H1 (cell line): ENCODE measurements around the gene R3HDM2. TPM values are rescaled to one million over a fixed set of nuclear protein-coding genes. Genes with fewer than 3 reads are reported as not detected.
A peak's percentile ranks its signal among the peaks of the same experiment; 100 is the strongest.

Experiments
- ATF2 ChIP-seq: IDR thresholded peaks from 2 replicates; pipeline ENCODE4 v1.6.1; 2012; ENCODE audit warnings: low read length, inconsistent platforms
- BCL11A ChIP-seq, 2 experiments: IDR thresholded peaks; one replicate each; pipeline ENCODE4 v1.6.1; 2011; ENCODE audit warnings: low read depth in 2 of 2, low read length in 2 of 2, mild to moderate bottlenecking in 2 of 2
- BRCA1 ChIP-seq: IDR thresholded peaks from 2 replicates; pipeline ENCODE4 v1.6.1; 2012; ENCODE audit warnings: low read depth, low read length, improper control_type of control experiment
- CEBPB ChIP-seq: IDR thresholded peaks from 2 replicates; pipeline ENCODE4 v1.6.1; 2012; ENCODE audit warnings: low read depth, low read length
- CREB1 ChIP-seq: IDR thresholded peaks from 2 replicates; pipeline ENCODE4 v1.6.1; 2012; ENCODE audit warnings: inconsistent platforms
- EGR1 ChIP-seq: IDR thresholded peaks from 2 replicates; pipeline ENCODE4 v1.6.1; 2011; ENCODE audit warnings: low read depth, low read length, borderline replicate concordance
- EP300 ChIP-seq, 2 experiments: IDR thresholded peaks; 1 replicate in 1 of 2; 2 replicates in 1 of 2; pipeline ENCODE4 v1.6.1; 2011 to 2012; ENCODE audit warnings: low read depth in 2 of 2, low read length in 2 of 2, mild to moderate bottlenecking in 2 of 2, borderline replicate concordance in 1 of 2, inconsistent platforms in 1 of 2, moderate library complexity in 1 of 2
- MAX ChIP-seq: IDR thresholded peaks from 2 replicates; pipeline ENCODE4 v1.6.1; 2012; ENCODE audit warnings: inconsistent platforms
- NANOG ChIP-seq: IDR thresholded peaks from 2 replicates; pipeline ENCODE4 v1.6.1; 2011; ENCODE audit warnings: low read length, low read depth, mild to moderate bottlenecking, inconsistent platforms; ENCODE audit not compliant: insufficient read depth, poor library complexity, severe bottlenecking
- PHF8 ChIP-seq: fragments of 200-600 bp; sonication (generic); conservative IDR thresholded peaks from 2 replicates; pipeline ENCODE4 v1.7.1; 2012; ENCODE audit warnings: low read depth, mild to moderate bottlenecking, inconsistent platforms, low read length, moderate library complexity
- POLR2AphosphoS5 ChIP-seq: IDR thresholded peaks from 2 replicates; pipeline ENCODE4 v1.6.1; 2011; ENCODE audit warnings: low read depth, low read length
- RAD21 ChIP-seq, 2 experiments: IDR thresholded peaks in 1 of 2; conservative IDR thresholded peaks in 1 of 2; 2 replicates each; pipeline ENCODE4 v1.6.1; 2011; ENCODE audit warnings: low read depth in 2 of 2, low read length in 2 of 2, improper control_type of control experiment in 1 of 2, inconsistent platforms in 1 of 2, mild to moderate bottlenecking in 1 of 2, moderate library complexity in 1 of 2
- TAF1 ChIP-seq: IDR thresholded peaks from 2 replicates; pipeline ENCODE4 v1.6.1; 2011; ENCODE audit warnings: mild to moderate bottlenecking, low read depth, low read length
- TBP ChIP-seq: IDR thresholded peaks from 2 replicates; pipeline ENCODE4 v1.6.1; 2011; ENCODE audit warnings: low read depth, low read length, improper control_type of control experiment
- TEAD4 ChIP-seq: IDR thresholded peaks from 2 replicates; pipeline ENCODE4 v1.6.1; 2012; ENCODE audit warnings: low read depth, low read length, inconsistent platforms, mixed read lengths
- polyA plus RNA-seq, 7 experiments: library from polyadenylated mRNA; depleted of rRNA in 3 of 7; stranded (reverse) in 5 of 7; unstranded in 2 of 7; fragments of >200 nt in 5 of 7; fragments of 200-250 nt in 2 of 7; gene quantifications; 1 replicate in 5 of 7; 2 replicates in 1 of 7; 4 replicates in 1 of 7; pipeline versions ENCODE4 v1.2.1 to v1.2.3, GENCODE V29; 2011 to 2013; ENCODE audit warnings: missing spikeins in 2 of 7, mixed read lengths in 2 of 7
- total RNA-seq: library from RNA; stranded (reverse); fragmentation: NEBNext Ultra II Directional; extraction: Animal tissue kit (Norgen Biotek cat#: 25700); gene quantifications from 2 replicates; pipeline ENCODE4 v1.2.1, GENCODE V29; 2021

R3HDM2 gene
- total and polyA plus RNA-seq, 2 of the 8 experiments (the other 6 are each of a cell fraction or from before 2014, with no cell fraction given) = 25.6 to 27.0 TPM

GRCh38 chr12:57459055-57459749 is 28.4 kb upstream of the R3HDM2 start (continued):
- TF ChIP-seq POLR2AphosphoS5 = peak; percentile 84
- peak; percentile 75; the same call in 1 of the 2 replicates for TF ChIP-seq ATF2
- no peak for TF ChIP-seq CEBPB
- peak; percentile 19 for TF ChIP-seq NANOG
- TF ChIP-seq BCL11A (IDR thresholded peaks at IDR 0.05; ENCODE audit: low read depth in 2 of 2, low read length in 2 of 2) = no peak
- TF ChIP-seq EP300 (IDR thresholded peaks at IDR 0.05; ENCODE audit: borderline replicate concordance in 1 of 2, low read depth in 2 of 2, low read length in 2 of 2) = peak in 1 of 2 experiments; percentile 14; a peak in 1 of 3 replicates
- peak; percentile 85; the same call in 1 of the 2 replicates for TF ChIP-seq TBP
- TF ChIP-seq BRCA1 = no peak
- TF ChIP-seq RAD21 (IDR thresholded peaks at IDR 0.05 in 1 of 2, conservative IDR thresholded peaks at IDR 0.05 in 1 of 2; ENCODE audit: low read depth in 2 of 2, low read length in 2 of 2) = peak; percentile 71 to 78
- TF ChIP-seq TEAD4 = peak; percentile 3; the same call in 1 of the 2 replicates
- TF ChIP-seq CREB1 = peak; percentile 91
- peak; percentile 34; the same call in 1 of the 2 replicates for TF ChIP-seq EGR1
- peak; percentile 22; the same call in 1 of the 2 replicates for TF ChIP-seq MAX
- TF ChIP-seq PHF8 = peak; percentile 46; the same call in 1 of the 2 replicates
- TF ChIP-seq TAF1 = peak; percentile 61; the same call in 1 of the 2 replicates
